Left renal cortex interstitium (tissue), 4 donors: ENCODE data around the gene ASMTL. TPM values are rescaled to one million over a fixed set of nuclear protein-coding genes. Genes with fewer than 3 reads are reported as not detected.

Experiments used
- DNase-seq, 4 donors: peaks; one replicate each; pipeline ENCODE4 v3.0.0-alpha.2; 2013; ENCODE audit warnings: low read depth in 4 of 4, low spot score in 2 of 4, missing footprints in 1 of 4
- polyA plus RNA-seq, 4 donors: library from polyadenylated mRNA; unstranded; fragments of 120-200 nt; gene quantifications; one replicate each; pipeline ENCODE4 v1.2.1, GENCODE V29; 2013; ENCODE audit not compliant: insufficient read length in 4 of 4

The ASMTL gene
- polyA plus RNA-seq, 4 donors: 35.7 to 61.9 (median 46.5) TPM

DNA sequence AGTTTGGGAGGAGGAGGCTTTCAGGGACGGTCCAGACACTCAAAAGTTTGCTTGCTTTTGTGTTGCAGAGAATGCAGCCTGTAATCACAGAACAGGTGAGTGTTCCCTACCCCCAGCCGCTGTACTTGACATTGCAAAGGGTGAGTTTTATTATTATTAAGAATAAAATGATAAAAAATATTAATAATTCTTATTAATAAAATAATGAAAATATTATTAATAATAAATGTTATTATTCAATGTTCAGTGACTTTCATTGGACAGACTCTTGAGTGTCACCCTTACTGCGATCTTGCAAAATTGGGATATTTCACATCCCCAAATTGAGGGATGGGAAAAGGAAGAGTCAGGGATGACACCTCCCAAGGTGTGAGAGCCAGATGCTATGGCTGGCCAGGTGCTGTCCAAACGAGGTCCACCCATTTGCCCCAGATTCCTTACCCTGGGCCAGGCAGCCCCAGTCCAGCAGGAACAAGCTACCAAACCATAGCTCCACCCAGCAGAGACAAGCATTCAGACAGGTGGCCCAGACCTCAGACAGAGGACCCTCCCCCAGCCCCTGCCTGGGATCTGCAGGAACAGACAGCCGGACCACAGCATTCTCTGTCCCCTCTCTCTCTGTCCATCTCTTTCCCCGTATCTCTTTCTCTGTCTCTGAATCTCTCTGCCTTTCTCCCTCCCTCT lies 93.8 kb downstream of the ASMTL start:
- no peak for DNase-seq

DNA sequence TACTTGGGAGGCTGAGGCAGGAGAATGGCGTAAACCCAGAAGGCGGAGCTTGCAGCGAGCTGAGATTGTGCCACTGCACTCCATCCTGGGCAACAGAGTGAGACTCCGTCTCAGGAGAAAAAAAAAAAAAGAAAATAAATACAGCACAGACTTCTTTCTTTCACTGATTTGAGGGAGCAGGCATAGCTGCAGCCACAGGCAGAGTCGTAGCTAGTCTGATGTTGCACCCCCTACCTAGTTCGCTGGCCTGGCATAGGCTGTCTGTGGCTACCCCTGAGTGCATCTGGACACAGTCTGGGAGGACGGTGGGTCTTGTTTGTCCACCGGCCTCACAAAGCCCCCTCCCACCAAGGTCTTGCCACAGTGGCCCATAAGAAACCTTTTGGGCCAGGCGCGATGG lies 94.7 kb downstream of the ASMTL start:
- DNase-seq: no peak

DNA sequence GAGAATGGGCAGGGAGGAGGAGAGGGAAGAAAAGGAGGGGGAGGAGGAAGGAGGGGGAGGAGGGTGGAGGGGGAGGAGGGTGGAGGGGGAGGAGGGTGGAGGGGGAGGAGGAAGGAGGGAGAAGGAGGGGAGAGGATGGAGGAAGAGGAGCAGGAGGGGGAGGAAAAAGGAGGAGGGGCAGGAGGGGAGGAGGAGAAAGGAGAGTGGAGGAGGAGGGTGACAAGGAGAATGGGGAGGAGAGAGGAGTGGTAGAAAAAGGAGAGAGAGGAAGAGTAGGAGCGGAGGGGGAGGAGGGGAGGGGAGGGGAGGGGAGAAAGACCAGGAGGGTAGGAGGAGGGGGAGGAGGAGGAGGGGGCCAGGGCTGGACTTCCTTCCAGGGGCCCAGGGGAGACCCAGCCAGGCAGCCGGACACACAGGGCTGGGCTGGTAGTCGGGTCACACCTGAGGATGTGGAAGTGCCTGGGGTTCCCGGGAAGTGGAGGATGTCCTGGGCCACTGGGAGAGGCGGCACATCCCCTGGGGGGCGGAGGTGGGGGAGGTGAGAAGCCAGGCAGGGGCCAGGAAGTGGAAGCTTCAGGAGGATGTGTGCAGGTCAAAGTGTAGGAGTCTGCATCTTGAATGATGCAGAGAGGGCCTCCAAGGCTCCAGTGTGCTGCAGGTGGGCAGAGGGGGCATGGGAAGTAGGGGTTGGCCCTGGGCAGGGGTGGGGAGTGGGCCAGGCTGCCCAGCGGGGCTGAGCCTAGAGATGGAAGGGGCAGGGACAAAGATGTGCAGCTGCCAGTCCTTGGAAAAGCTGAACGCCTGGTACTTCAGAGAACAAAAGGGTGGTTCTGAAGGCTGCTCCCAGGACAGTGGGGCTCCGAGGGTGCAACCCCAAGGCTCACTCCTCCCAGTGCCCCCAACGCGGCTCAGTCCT lies 97.3 kb downstream of the ASMTL start:
- DNase-seq: no peak

DNA sequence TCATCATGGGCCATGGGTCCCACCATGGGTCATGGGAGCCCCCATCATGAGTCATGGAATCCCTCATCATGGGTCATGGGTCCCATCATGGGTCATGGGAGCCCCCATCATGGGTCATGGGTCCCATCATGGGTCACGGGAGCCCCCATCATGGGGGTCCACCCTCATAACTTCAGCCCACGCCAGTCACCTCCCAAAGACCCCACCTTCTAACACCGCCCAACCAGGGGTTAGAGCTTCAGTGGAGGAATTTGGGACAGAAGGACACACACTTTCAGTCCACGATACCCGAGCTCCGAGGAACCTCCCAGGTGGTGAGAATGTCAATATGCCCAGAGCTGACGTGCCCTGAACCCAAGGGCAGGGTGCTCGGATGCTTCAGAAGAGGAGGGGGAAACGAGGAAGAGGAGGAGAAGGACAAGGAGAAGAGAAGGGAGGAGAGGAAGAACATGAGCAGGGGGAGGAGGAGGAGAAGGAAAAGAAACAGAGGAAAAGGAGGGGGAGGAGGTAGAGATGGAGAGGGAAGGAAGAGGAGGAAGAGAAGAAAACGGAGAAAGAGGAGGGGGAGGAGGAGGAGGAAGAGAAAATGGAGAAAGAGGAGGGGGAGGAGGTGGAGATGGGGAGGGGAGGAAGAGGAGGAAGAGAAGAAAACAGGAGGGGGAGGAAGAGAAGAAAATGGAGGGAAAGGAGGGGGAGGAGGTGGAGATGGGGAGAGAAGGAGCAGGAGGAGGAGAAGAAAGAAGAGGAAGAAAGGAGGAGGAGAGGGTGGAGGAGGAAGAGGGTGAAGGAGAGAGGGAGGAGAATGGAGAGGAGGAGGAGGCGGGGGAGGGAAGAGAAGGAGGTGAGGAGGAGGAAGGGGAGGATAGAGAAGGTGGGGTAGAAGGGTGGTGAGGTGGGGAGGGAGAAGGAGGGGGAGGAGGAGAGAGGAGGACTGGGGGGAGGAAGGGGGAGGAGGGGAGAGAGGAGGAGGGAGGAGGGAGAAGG lies 98.4 kb downstream of the ASMTL start:
- no peak for DNase-seq

Other genes starting within 250 kb of the ASMTL start
- gene CRLF2, start 240.3 kb downstream of the ASMTL start, polyA plus RNA-seq: under 1 TPM in 2 of 4 donors, not detected in 2; 0.11 to 0.18 TPM
- 1 to 10 TPM; 2.7 to 3.6 (median 3.3) TPM for gene CSF2RA, start 184.1 kb downstream of the ASMTL start, polyA plus RNA-seq
- gene IL3RA, start 116.1 kb downstream of the ASMTL start, polyA plus RNA-seq: 10 to 100 TPM; 12.3 to 27.2 (median 13.7) TPM
- gene SLC25A6, start 60.8 kb downstream of the ASMTL start, polyA plus RNA-seq: 100 to 1,000 TPM; 483 to 796 (median 651) TPM
- gene P2RY8, start 84.3 kb upstream of the ASMTL start, polyA plus RNA-seq: 1 to 10 TPM in 3 of 4 donors, under 1 TPM in 1; 0.99 to 1.6 (median 1.4) TPM
- 10 to 100 TPM; 38.9 to 64.6 (median 54.3) TPM for gene AKAP17A, start 138.7 kb upstream of the ASMTL start, polyA plus RNA-seq
- gene ASMT, start 162.2 kb upstream of the ASMTL start, polyA plus RNA-seq: under 1 TPM in 2 of 4 donors, not detected in 2; 0.21 to 0.44 TPM